Neutrophil (primary cell): Measurements from ENCODE around the gene NFIA.

Experiments used
- H3K27ac ChIP-seq: fragments of 200-600 bp; sonication (generic); 2 replicates; pipeline ENCODE4 v1.5.1; 2016; ENCODE audit warnings: mild to moderate bottlenecking, moderate library complexity
- H3K27me3 ChIP-seq: fragments of 200-600 bp; sonication (generic); 2 replicates; pipeline ENCODE4 v1.6.0; 2016; ENCODE audit warnings: mild to moderate bottlenecking
- H3K36me3 ChIP-seq: fragments of 200-600 bp; sonication (generic); 2 replicates; pipeline ENCODE4 v1.5.1; 2017
- H3K4me1 ChIP-seq, 2 experiments: fragments of 200-600 bp in 1 of 2; sonication (generic) in 1 of 2; 1 replicate in 1 of 2; 2 replicates in 1 of 2; pipeline versions ENCODE4 v1.5.1 to v1.6.1; 2013 to 2016; ENCODE audit warnings: low read depth in 1 of 2, low read length in 1 of 2, mild to moderate bottlenecking in 1 of 2, moderate library complexity in 1 of 2; ENCODE audit not compliant: control insufficient read depth in 1 of 2, insufficient read depth in 1 of 2
- H3K4me3 ChIP-seq, 2 experiments: fragments of 200-600 bp in 1 of 2; sonication (generic) in 1 of 2; 1 replicate in 1 of 2; 2 replicates in 1 of 2; pipeline ENCODE4 v1.5.1; 2013 to 2016; ENCODE audit warnings: low read depth in 1 of 2, low read length in 1 of 2, mild to moderate bottlenecking in 1 of 2, moderate library complexity in 1 of 2
- H3K9me3 ChIP-seq: fragments of 200-600 bp; sonication (generic); 2 replicates; pipeline ENCODE4 v1.5.1; 2016
- CTCF ChIP-seq: fragments of 200-600 bp; sonication (generic); IDR thresholded peaks from 2 replicates; pipeline ENCODE4 v1.5.1; 2016; ENCODE audit warnings: antibody characterized with exemption

Gene NFIA

GRCh38 chr1:61372944-61373343, 290.6 kb downstream of the NFIA start:
- Histone ChIP-seq H3K36me3 (no peaks in the 10 kb centered on the region), H3K4me1 (no peaks in the 10 kb centered on the region), H3K4me3 (no peak overlapping the region), H3K27me3 (no peaks in the 10 kb centered on the region), H3K27ac (no peak overlapping the region), H3K9me3 (no peaks in the 10 kb centered on the region)
- TF ChIP-seq CTCF, result no peak

DNA sequence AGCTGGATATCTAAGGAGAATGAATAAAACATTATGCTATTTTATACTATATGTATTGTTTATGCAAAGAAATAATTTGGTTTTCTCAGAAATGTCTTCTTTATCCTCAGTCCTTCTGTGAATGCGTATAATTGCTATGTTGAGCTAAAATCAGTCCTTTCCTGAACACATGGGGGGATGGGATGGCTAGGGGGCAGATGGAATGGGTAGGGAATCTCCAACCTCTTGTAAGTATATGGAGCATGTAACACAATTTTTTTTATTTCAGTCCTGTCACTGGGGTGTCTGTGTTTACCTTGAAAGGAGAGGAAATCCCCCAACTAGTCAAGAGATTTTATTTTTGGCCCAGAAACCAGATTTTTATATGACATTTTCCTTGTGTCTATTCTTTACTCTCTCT, 291.8 kb downstream of the NFIA start:
- Histone ChIP-seq H3K9me3 (no peaks in the 10 kb centered on the region), H3K4me3 (no peak overlapping the region), H3K36me3 (no peaks in the 10 kb centered on the region), H3K27ac (no peak overlapping the region), H3K4me1 (no peaks in the 10 kb centered on the region), H3K27me3 (no peaks in the 10 kb centered on the region)
- TF ChIP-seq CTCF, result no peak

DNA sequence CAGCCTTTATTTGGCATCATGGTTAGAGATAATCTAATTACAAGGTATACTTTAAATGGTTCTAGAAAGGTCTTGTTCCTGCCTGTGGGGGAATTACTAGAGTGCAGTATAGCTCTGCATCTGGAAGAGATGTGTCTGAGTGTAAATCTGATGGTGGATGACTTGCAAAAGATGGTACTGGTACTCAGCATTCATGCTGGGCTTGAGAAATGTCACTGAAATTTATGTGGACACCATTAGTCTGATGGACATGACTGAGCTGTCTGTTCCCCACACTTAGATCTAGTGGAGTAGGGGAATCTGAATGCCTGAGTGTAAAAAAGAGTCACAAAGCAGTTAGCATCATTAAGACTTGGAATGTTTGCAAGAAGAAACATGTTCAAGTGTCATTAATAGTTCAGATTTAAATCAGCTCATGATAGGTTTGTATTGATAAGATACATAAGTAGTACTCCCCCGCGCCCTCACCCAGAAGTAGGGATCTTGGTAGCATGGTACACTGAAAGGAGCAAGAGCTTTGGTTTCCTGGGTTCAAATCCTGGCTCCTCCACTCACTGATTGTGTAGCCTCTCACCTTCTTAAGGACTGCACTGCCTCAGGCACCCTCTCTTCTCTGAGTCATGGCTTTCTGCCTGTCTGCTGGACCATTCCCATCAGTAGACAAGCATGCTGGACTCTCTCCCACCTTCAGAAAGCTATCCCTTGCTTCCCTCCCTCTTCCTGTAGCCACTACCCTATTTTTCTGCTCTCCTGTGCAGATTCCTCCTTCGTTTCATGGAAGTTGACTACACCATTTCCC, 292.9 kb downstream of the NFIA start:
- Histone ChIP-seq H3K27me3 (no peaks in the 10 kb centered on the region), H3K9me3 (no peaks in the 10 kb centered on the region), H3K27ac (no peak overlapping the region), H3K4me1 (no peaks in the 10 kb centered on the region), H3K4me3 (no peak overlapping the region), H3K36me3 (no peaks in the 10 kb centered on the region)
- TF ChIP-seq CTCF, result no peak

- no peak for TF ChIP-seq CTCF
- H3K27me3 ChIP-seq, result no peaks in the 10 kb centered on the region
- no peaks in the 10 kb centered on the region for H3K36me3 ChIP-seq
- H3K27ac ChIP-seq, result no peak overlapping the region
- no peaks in the 10 kb centered on the region for H3K9me3 ChIP-seq
- no peaks in the 10 kb centered on the region for H3K4me1 ChIP-seq
- no peak overlapping the region for H3K4me3 ChIP-seq
Observed at GRCh38 chr1:61376151-61376550, 293.8 kb downstream of the NFIA start.

GRCh38 chr1:61377242-61377958, 295.0 kb downstream of the NFIA start:
- Histone ChIP-seq H3K27ac (no peak overlapping the region), H3K4me1 (no peaks in the 10 kb centered on the region), H3K27me3 (no peaks in the 10 kb centered on the region), H3K36me3 (no peaks in the 10 kb centered on the region), H3K4me3 (no peak overlapping the region), H3K9me3 (no peaks in the 10 kb centered on the region)
- TF ChIP-seq CTCF, result no peak
